HEK293 (cell line): ENCODE data around the gene CDK5.

ENCODE experiments used
- AEBP2 ChIP-seq: fragments of 450-650 bp; formaldehyde crosslinking; IDR thresholded peaks from 2 replicates; pipeline ENCODE4 v1.5.1; 2016; ENCODE audit warnings: missing biosample characterization, missing genetic modification characterization, borderline replicate concordance
- GLI2 ChIP-seq: fragments of 450-650 bp; formaldehyde crosslinking; IDR thresholded peaks from 2 replicates; pipeline ENCODE4; 2017; ENCODE audit warnings: missing biosample characterization, missing genetic modification characterization, low read depth, borderline replicate concordance
- HOXC10 ChIP-seq: sonication (generic); formaldehyde crosslinking; IDR thresholded peaks from 2 replicates; pipeline ENCODE4 v1.8.1; 2023; ENCODE audit warnings: mild to moderate bottlenecking, missing genetic modification reagents
- INSM2 ChIP-seq: fragments of 450-650 bp; formaldehyde crosslinking; IDR thresholded peaks from 2 replicates; pipeline ENCODE4 v1.5.1; 2016; ENCODE audit warnings: missing biosample characterization, missing genetic modification characterization
- KLF8 ChIP-seq: fragments of 450-650 bp; formaldehyde crosslinking; IDR thresholded peaks from 2 replicates; pipeline ENCODE4 v1.5.1; 2016; ENCODE audit warnings: missing biosample characterization, missing genetic modification characterization
- KLF9 ChIP-seq: fragments of 450-650 bp; formaldehyde crosslinking; IDR thresholded peaks from 2 replicates; pipeline ENCODE4 v1.5.1; 2016; ENCODE audit warnings: missing biosample characterization, missing genetic modification characterization, low read depth
- REPIN1 ChIP-seq: fragments of 450-650 bp; formaldehyde crosslinking; IDR thresholded peaks from 2 replicates; pipeline ENCODE4 v1.5.1; 2017; ENCODE audit warnings: missing biosample characterization, missing genetic modification characterization, low read depth
- TCF7L2 ChIP-seq: IDR thresholded peaks from 2 replicates; pipeline ENCODE4 v1.6.1; 2011; ENCODE audit warnings: low read depth, mild to moderate bottlenecking, inconsistent platforms, low read length, moderate library complexity, borderline replicate concordance
- WT1 ChIP-seq: fragments of 450-650 bp; formaldehyde crosslinking; IDR thresholded peaks from 2 replicates; pipeline ENCODE4 v1.5.1; 2016; ENCODE audit warnings: missing biosample characterization, missing genetic modification characterization
- ZNF132 ChIP-seq: fragments of 450-650 bp; formaldehyde crosslinking; IDR thresholded peaks from 2 replicates; pipeline ENCODE4 v1.5.1; 2017; ENCODE audit warnings: missing biosample characterization, missing genetic modification characterization, borderline replicate concordance
- ZNF16 ChIP-seq: fragments of 450-650 bp; formaldehyde crosslinking; IDR thresholded peaks from 2 replicates; pipeline ENCODE4 v1.5.1; 2016; ENCODE audit warnings: low read depth, missing biosample characterization, missing genetic modification characterization
- ZNF23 ChIP-seq: fragments of 450-650 bp; formaldehyde crosslinking; IDR thresholded peaks from 2 replicates; pipeline ENCODE4 v1.5.1; 2016; ENCODE audit warnings: missing biosample characterization, missing genetic modification characterization, borderline replicate concordance
- ZNF24 ChIP-seq: fragments of 450-650 bp; formaldehyde crosslinking; IDR thresholded peaks from 2 replicates; pipeline ENCODE4 v1.5.1; 2016; ENCODE audit warnings: missing biosample characterization, missing genetic modification characterization
- ZNF302 ChIP-seq: fragments of 450-650 bp; formaldehyde crosslinking; IDR thresholded peaks from 2 replicates; pipeline ENCODE4 v1.5.1; 2016; ENCODE audit warnings: missing biosample characterization, missing genetic modification characterization, low read depth
- ZNF311 ChIP-seq: fragments of 450-650 bp; formaldehyde crosslinking; IDR thresholded peaks from 2 replicates; pipeline ENCODE4 v1.5.1; 2017; ENCODE audit warnings: missing biosample characterization, missing genetic modification characterization, borderline replicate concordance
- ZNF354C ChIP-seq: fragments of 450-650 bp; formaldehyde crosslinking; IDR thresholded peaks from 2 replicates; pipeline ENCODE4 v1.5.1; 2016; ENCODE audit warnings: missing biosample characterization, missing genetic modification characterization, low read depth, borderline replicate concordance
- ZNF366 ChIP-seq: fragments of 450-650 bp; formaldehyde crosslinking; conservative IDR thresholded peaks from 2 replicates; pipeline ENCODE4 v1.5.1; 2016; ENCODE audit warnings: missing biosample characterization, missing genetic modification characterization
- ZNF37A ChIP-seq: fragments of 450-650 bp; IDR thresholded peaks from 2 replicates; pipeline ENCODE4 v1.5.1; 2018; ENCODE audit warnings: missing biosample characterization, missing genetic modification characterization
- ZNF416 ChIP-seq: fragments of 450-650 bp; formaldehyde crosslinking; IDR thresholded peaks from 2 replicates; pipeline ENCODE4 v1.5.1; 2016; ENCODE audit warnings: missing biosample characterization, missing genetic modification characterization
- ZNF433 ChIP-seq: fragments of 450-650 bp; formaldehyde crosslinking; IDR thresholded peaks from 2 replicates; pipeline ENCODE4 v1.5.1; 2016; ENCODE audit warnings: missing biosample characterization, missing genetic modification characterization, low read depth
- ZNF707 ChIP-seq: fragments of 450-650 bp; formaldehyde crosslinking; IDR thresholded peaks from 2 replicates; pipeline ENCODE4 v1.5.1; 2016; ENCODE audit warnings: missing biosample characterization, missing genetic modification characterization
- ZNF747 ChIP-seq: fragments of 450-650 bp; formaldehyde crosslinking; IDR thresholded peaks from 2 replicates; pipeline ENCODE4 v1.5.1; 2016; ENCODE audit warnings: missing biosample characterization, missing genetic modification characterization
- ZNF843 ChIP-seq: fragments of 450-650 bp; formaldehyde crosslinking; IDR thresholded peaks from 2 replicates; pipeline ENCODE4 v1.5.1; 2016; ENCODE audit warnings: missing biosample characterization, missing genetic modification characterization
- ZSCAN16 ChIP-seq: fragments of 450-650 bp; formaldehyde crosslinking; IDR thresholded peaks from 2 replicates; pipeline ENCODE4 v1.5.1; 2016; ENCODE audit warnings: missing biosample characterization, missing genetic modification characterization
- TF ChIP-seq, protein P1 (sequence below): fragments of 450-650 bp; formaldehyde crosslinking; optimal IDR thresholded peaks from 2 replicates; pipeline ENCODE3; 2016; ENCODE audit warnings: missing biosample characterization, mild to moderate bottlenecking, missing genetic modification characterization
- TF ChIP-seq, protein P2 (sequence below): fragments of 450-650 bp; formaldehyde crosslinking; IDR thresholded peaks from 2 replicates; pipeline ENCODE4 v1.5.1; 2016; ENCODE audit warnings: missing biosample characterization, missing genetic modification characterization
- TF ChIP-seq, protein P3 (sequence below): fragments of 450-650 bp; formaldehyde crosslinking; IDR thresholded peaks from 2 replicates; pipeline ENCODE4 v1.5.1; 2017; ENCODE audit warnings: missing biosample characterization, missing genetic modification characterization
- TF ChIP-seq, protein P4 (sequence below): fragments of 450-650 bp; formaldehyde crosslinking; IDR thresholded peaks from 2 replicates; pipeline ENCODE4 v1.5.1; 2016; ENCODE audit warnings: missing biosample characterization, missing genetic modification characterization

Gene CDK5

GRCh38 chr7:151080522-151081169, 22.9 kb upstream of the CDK5 start, which contains the start of gene FASTK (continued):
- TF ChIP-seq ZNF24 (no peak), ZSCAN16 (tag by site-specific recombination) (no peak), AEBP2 (tag by site-specific recombination) (no peak), KLF9 (tag by site-specific recombination) (no peak), ZNF707 (tag by site-specific recombination) (no peak), ZNF311 (tag by site-specific recombination) (no peak), ZNF354C (tag by site-specific recombination) (no peak), ZNF132 (no peak), ZNF16 (tag by site-specific recombination) (no peak), ZNF843 (tag by site-specific recombination) (0 out of 2 replicates have a peak, but pooled peaks have one; percentile 31), WT1 (tag by site-specific recombination) (no peak; the same call in 1 of the 2 replicates), KLF8 (tag by site-specific recombination) (peak; percentile 80), ZNF747 (tag by site-specific recombination) (no peak), ZNF433 (tag by site-specific recombination) (no peak), GLI2 (no peak), ZNF37A (tag by site-specific recombination) (no peak), ZNF416 (no peak), INSM2 (tag by site-specific recombination) (no peak), ZNF302 (no peak), ZNF366 (no peak), ZNF23 (tag by site-specific recombination) (no peak), HOXC10 (CRISPR knock-in tag) (no peak), TCF7L2 (no peak), REPIN1 (tag by site-specific recombination) (no peak)
- TF ChIP-seq, protein P1, sequence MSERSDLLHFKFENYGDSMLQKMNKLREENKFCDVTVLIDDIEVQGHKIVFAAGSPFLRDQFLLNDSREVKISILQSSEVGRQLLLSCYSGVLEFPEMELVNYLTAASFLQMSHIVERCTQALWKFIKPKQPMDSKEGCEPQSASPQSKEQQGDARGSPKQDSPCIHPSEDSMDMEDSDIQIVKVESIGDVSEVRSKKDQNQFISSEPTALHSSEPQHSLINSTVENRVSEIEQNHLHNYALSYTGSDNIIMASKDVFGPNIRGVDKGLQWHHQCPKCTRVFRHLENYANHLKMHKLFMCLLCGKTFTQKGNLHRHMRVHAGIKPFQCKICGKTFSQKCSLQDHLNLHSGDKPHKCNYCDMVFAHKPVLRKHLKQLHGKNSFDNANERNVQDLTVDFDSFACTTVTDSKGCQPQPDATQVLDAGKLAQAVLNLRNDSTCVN (tag by site-specific recombination) = peak; percentile 79
- TF ChIP-seq, protein P2, sequence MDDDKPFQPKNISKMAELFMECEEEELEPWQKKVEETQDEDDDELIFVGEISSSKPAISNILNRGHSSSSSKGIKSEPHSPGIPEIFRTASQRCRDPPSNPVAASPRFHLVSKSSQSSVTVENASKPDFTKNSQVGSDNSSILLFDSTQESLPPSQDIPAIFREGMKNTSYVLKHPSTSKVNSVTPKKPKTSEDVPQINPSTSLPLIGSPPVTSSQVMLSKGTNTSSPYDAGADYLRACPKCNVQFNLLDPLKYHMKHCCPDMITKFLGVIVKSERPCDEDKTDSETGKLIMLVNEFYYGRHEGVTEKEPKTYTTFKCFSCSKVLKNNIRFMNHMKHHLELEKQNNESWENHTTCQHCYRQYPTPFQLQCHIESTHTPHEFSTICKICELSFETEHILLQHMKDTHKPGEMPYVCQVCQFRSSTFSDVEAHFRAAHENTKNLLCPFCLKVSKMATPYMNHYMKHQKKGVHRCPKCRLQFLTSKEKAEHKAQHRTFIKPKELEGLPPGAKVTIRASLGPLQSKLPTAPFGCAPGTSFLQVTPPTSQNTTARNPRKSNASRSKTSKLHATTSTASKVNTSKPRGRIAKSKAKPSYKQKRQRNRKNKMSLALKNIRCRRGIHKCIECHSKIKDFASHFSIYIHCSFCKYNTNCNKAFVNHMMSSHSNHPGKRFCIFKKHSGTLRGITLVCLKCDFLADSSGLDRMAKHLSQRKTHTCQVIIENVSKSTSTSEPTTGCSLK (tag by site-specific recombination) = no peak
- TF ChIP-seq, protein P3, sequence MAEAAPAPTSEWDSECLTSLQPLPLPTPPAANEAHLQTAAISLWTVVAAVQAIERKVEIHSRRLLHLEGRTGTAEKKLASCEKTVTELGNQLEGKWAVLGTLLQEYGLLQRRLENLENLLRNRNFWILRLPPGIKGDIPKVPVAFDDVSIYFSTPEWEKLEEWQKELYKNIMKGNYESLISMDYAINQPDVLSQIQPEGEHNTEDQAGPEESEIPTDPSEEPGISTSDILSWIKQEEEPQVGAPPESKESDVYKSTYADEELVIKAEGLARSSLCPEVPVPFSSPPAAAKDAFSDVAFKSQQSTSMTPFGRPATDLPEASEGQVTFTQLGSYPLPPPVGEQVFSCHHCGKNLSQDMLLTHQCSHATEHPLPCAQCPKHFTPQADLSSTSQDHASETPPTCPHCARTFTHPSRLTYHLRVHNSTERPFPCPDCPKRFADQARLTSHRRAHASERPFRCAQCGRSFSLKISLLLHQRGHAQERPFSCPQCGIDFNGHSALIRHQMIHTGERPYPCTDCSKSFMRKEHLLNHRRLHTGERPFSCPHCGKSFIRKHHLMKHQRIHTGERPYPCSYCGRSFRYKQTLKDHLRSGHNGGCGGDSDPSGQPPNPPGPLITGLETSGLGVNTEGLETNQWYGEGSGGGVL (tag by site-specific recombination) = peak; percentile 31; the same call in 1 of the 2 replicates
- TF ChIP-seq, protein P4, sequence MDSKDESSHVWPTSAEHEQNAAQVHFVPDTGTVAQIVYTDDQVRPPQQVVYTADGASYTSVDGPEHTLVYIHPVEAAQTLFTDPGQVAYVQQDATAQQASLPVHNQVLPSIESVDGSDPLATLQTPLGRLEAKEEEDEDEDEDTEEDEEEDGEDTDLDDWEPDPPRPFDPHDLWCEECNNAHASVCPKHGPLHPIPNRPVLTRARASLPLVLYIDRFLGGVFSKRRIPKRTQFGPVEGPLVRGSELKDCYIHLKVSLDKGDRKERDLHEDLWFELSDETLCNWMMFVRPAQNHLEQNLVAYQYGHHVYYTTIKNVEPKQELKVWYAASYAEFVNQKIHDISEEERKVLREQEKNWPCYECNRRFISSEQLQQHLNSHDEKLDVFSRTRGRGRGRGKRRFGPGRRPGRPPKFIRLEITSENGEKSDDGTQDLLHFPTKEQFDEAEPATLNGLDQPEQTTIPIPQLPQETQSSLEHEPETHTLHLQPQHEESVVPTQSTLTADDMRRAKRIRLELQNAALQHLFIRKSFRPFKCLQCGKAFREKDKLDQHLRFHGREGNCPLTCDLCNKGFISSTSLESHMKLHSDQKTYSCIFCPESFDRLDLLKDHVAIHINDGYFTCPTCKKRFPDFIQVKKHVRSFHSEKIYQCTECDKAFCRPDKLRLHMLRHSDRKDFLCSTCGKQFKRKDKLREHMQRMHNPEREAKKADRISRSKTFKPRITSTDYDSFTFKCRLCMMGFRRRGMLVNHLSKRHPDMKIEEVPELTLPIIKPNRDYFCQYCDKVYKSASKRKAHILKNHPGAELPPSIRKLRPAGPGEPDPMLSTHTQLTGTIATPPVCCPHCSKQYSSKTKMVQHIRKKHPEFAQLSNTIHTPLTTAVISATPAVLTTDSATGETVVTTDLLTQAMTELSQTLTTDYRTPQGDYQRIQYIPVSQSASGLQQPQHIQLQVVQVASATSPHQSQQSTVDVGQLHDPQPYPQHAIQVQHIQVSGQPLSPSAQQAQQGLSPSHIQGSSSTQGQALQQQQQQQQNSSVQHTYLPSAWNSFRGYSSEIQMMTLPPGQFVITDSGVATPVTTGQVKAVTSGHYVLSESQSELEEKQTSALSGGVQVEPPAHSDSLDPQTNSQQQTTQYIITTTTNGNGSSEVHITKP (tag by site-specific recombination) = no peak
